T-helper 17 cell (primary cell): ENCODE data around the gene HTRA1. TPM values are rescaled to one million over a fixed set of nuclear protein-coding genes. Genes with fewer than 3 reads are reported as not detected.

Experiments
- ATAC-seq: fragments of 150-1000 bp; cut with Tn5 transposase; 2 replicates; pipeline ENCODE4 v1.10.0; 2021; ENCODE audit warnings: mild to moderate bottlenecking, moderate library complexity
- DNase-seq, 3 donors: peaks; one replicate each; pipeline versions ENCODE4 v3.0.0 to v3.0.0-alpha.2; 2020 to 2021
- H3K9me3 ChIP-seq: one replicate; pipeline ENCODE4 v1.7.0; 2013; ENCODE audit warnings: low read length, mild to moderate bottlenecking; ENCODE audit not compliant: control insufficient read depth, poor library complexity, severe bottlenecking
- H3K27ac Mint-ChIP-seq: one replicate; pipeline ENCODE4 v1.8.0; 2022; ENCODE audit warnings: mild to moderate bottlenecking, moderate library complexity, mixed read lengths
- H3K27me3 Mint-ChIP-seq: one replicate; pipeline ENCODE4 v1.8.0; 2022; ENCODE audit warnings: mixed read lengths
- H3K36me3 Mint-ChIP-seq: one replicate; pipeline ENCODE4 v1.8.0; 2022; ENCODE audit warnings: low read depth, mixed read lengths
- H3K4me1 Mint-ChIP-seq: one replicate; pipeline ENCODE4 v1.8.0; 2022; ENCODE audit warnings: mild to moderate bottlenecking, mixed read lengths
- H3K4me3 Mint-ChIP-seq: one replicate; pipeline ENCODE4 v1.8.0; 2022; ENCODE audit warnings: mild to moderate bottlenecking, moderate library complexity, mixed read lengths
- total RNA-seq, 4 donors: library from RNA in 2 of 4; stranded (reverse) in 2 of 4; gene quantifications; one replicate each; pipeline ENCODE4 v1.2.3 and lab custom pipeline; 2022 to 2026

The HTRA1 gene
- total RNA-seq, 2 donors from 2014 or later, result 0.30 to 0.55 TPM

- no peak for ATAC-seq
- no peak overlapping the region for H3K27ac Mint-ChIP-seq
Observed at GRCh38 chr10:122499012-122499411, 37.7 kb downstream of the HTRA1 start.

DNA sequence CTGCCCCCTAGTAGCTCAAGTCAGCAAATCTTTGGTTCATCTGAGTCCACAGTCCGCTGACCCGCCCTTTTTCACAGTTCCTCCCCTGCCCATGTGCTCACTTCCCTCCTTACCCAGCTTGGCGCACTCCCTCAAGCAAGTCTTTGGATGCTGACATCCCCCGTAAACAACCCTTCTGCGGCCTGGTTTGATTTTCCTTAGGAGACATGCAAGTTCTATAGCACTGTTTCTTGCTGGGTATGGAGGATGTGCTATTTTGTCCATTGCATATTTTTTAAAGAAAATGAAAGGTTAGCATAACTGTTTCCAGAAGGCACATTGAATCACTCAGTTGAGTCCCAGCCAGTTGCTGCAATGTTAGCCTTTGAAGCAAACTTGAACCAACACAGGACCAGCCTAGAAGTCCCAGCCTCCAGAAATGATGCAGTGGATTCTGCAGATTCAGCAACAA is 38.2 kb downstream of the HTRA1 start:
- Mint-ChIP-seq H3K27ac (no peak overlapping the region), H3K4me3 (no peak overlapping the region), H3K36me3 (no peaks in the 10 kb centered on the region), H3K4me1 (peaks cover 19% of the 10 kb centered on the region), H3K27me3 (no peaks in the 10 kb centered on the region)
- H3K9me3 ChIP-seq, result no peaks in the 10 kb centered on the region
- DNase-seq, result no peak
- ATAC-seq, result no peak

More at GRCh38 chr10:122499012-122499411, 37.7 kb downstream of the HTRA1 start:
- H3K36me3 Mint-ChIP-seq, result no peaks in the 10 kb centered on the region
- H3K4me1 Mint-ChIP-seq, result peaks cover 20% of the 10 kb centered on the region
- H3K27me3 Mint-ChIP-seq, result no peaks in the 10 kb centered on the region
- H3K4me3 Mint-ChIP-seq, result no peak overlapping the region
- H3K9me3 ChIP-seq, result no peaks in the 10 kb centered on the region
- no peak for DNase-seq

GRCh38 chr10:122500194-122500593 is 38.8 kb downstream of the HTRA1 start:
- no peak overlapping the region for H3K4me3 Mint-ChIP-seq
- no peaks in the 10 kb centered on the region for H3K27me3 Mint-ChIP-seq
- no peak for ATAC-seq

DNA sequence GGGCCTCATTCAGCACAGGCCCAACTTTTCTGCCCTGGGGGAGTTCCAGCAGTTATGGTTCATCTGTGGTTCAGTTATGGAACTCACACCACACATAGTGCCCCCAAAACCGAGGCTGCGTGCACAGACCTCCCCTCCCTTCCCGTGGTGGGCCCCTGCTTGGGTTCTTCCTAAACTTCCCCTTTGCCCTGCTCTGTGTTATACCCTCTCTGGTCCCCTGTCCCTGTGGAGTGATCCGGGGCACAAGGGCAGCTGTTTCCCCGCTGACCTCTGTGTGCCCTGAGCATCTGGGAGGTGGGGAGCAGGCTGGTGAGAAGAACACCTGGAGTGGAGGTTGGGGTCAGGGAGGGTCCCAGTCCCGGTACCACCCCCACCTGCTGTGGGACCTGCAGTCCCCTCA is 39.4 kb downstream of the HTRA1 start:
- no peak for DNase-seq
- Mint-ChIP-seq H3K4me1 (peaks cover 18% of the 10 kb centered on the region), H3K27me3 (no peaks in the 10 kb centered on the region), H3K4me3 (no peak overlapping the region), H3K36me3 (no peaks in the 10 kb centered on the region), H3K27ac (no peak overlapping the region)
- no peak for ATAC-seq
- no peaks in the 10 kb centered on the region for H3K9me3 ChIP-seq

More at GRCh38 chr10:122500194-122500593, 38.8 kb downstream of the HTRA1 start:
- H3K9me3 ChIP-seq, result no peaks in the 10 kb centered on the region
- Mint-ChIP-seq H3K4me1 (peaks cover 18% of the 10 kb centered on the region), H3K27ac (no peak overlapping the region), H3K36me3 (no peaks in the 10 kb centered on the region)
- DNase-seq, result no peak

DNA sequence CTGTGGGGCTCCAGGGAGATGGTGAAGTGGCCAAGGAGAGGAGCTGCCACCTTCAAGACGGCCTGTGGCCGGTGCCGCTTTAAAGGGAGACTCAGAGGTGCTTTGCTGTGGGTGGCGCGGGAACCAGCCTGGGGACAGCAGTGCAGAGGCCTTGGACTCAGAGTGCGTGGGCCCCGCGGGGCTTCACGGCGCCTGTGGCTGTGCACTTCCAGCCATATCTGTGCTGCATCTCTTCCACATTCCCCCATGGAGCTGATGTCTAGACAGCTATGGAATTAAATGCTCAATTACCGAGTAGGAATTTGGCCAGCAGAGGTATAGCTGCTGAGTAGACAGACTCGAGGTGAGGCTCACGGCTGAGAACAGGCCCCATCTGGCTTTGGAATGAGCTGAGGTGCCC is 41.7 kb downstream of the HTRA1 start:
- H3K9me3 ChIP-seq, result no peaks in the 10 kb centered on the region
- Mint-ChIP-seq H3K27ac (no peak overlapping the region), H3K27me3 (no peaks in the 10 kb centered on the region), H3K4me1 (peaks cover 9% of the 10 kb centered on the region), H3K36me3 (no peaks in the 10 kb centered on the region), H3K4me3 (no peak overlapping the region)
- ATAC-seq, result no peak
- DNase-seq, result no peak

DNA sequence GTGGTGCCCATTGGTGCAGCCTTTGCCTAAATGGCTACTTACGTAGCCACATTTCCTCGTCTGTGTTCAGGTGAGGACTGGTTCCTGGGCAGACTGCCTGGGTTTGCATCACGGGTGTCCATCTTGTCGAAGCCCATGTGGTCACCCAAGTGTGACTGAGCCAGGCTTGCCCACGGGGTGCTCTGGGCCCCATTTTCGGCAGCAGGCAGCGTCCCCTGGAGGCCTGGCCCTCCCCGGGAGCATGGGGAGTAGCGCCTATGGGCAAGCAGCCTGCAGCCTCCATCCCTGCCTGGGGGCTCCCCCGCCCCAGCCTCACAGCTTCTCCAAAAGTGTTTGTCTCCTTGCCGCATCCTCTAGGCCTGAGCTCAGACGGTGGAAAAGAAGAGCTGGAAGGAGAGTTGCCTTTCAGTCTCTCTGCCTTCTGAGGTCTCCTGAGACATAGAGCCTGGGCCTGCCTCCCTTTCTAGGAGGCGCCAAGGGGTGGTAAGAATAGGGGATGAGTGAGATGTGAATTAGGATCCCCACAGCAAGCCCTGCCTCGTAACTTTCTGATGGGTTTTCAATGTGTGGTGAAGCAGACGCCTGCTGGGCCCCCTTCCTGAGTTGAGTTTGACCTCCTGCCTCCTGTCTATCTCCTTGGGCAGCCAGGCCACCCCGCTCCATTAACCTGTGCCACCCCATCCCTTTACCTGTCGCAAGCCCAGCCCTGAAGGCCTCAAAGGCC is 42.7 kb downstream of the HTRA1 start:
- H3K27ac Mint-ChIP-seq, result no peak overlapping the region
- peaks cover 6% of the 10 kb centered on the region for H3K27me3 Mint-ChIP-seq
- no peak for DNase-seq
- ATAC-seq, result no peak
- no peaks in the 10 kb centered on the region for H3K36me3 Mint-ChIP-seq
- H3K4me3 Mint-ChIP-seq, result no peak overlapping the region
- H3K4me1 Mint-ChIP-seq, result peaks cover 7% of the 10 kb centered on the region
- no peaks in the 10 kb centered on the region for H3K9me3 ChIP-seq

DNA sequence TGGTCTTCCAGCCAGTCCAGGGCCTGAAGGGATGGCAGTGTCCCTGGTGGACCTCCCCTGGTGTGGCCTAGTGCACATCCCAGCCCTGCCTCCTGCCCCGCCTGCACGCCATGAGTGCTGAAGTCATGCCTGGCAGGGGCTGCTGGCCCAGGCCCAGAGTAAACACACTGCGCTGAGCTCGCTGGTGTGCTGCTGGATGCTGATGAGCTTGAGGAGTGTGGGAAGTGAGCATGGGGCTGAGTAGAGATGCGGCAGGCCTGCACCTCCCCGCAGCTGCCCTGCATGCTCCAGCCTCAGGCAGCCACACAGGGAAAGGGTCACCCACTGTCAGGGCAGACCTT is 43.2 kb downstream of the HTRA1 start:
- H3K36me3 Mint-ChIP-seq, result no peaks in the 10 kb centered on the region
- no peak overlapping the region for H3K27ac Mint-ChIP-seq
- no peak overlapping the region for H3K4me3 Mint-ChIP-seq
- no peak for ATAC-seq
- H3K9me3 ChIP-seq, result no peaks in the 10 kb centered on the region
- DNase-seq, result no peak
- peaks cover 5% of the 10 kb centered on the region for H3K4me1 Mint-ChIP-seq
- H3K27me3 Mint-ChIP-seq, result peaks cover 7% of the 10 kb centered on the region

GRCh38 chr10:122505011-122505410 is 43.7 kb downstream of the HTRA1 start:
- ATAC-seq, result no peak
- Mint-ChIP-seq H3K36me3 (no peaks in the 10 kb centered on the region), H3K4me1 (peaks cover 5% of the 10 kb centered on the region), H3K4me3 (peak overlapping the region; percentile 41), H3K27ac (no peak overlapping the region), H3K27me3 (peaks cover 7% of the 10 kb centered on the region)
- H3K9me3 ChIP-seq, result no peaks in the 10 kb centered on the region
- DNase-seq, result no peak

- peaks cover 7% of the 10 kb centered on the region for H3K4me1 Mint-ChIP-seq
- ATAC-seq, result no peak
Observed at GRCh38 chr10:122505885-122506645, 44.7 kb downstream of the HTRA1 start.

DNA sequence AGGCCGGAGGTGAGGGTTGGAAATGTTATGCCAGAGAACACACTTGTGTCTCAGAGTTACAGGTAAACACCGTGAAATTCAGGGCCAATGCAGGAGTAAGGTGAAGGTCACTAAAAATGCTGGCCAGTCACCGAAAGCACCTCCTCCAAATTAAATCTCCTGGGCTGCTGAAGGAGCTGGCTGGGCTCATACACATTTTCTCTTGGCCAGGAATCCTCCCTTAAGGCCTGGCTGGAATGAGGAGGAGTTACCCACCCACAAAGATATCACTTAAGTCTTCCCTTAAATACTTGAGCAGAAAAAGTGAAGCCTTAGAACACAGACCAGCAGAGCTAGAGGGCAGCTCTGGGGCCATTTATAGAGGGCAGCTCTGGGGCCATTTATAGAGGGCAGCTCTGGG is 46.3 kb downstream of the HTRA1 start:
- H3K9me3 ChIP-seq, result no peaks in the 10 kb centered on the region
- no peak overlapping the region for H3K27ac Mint-ChIP-seq

More at GRCh38 chr10:122505885-122506645, 44.7 kb downstream of the HTRA1 start:
- Mint-ChIP-seq H3K27ac (no peak overlapping the region), H3K36me3 (no peaks in the 10 kb centered on the region), H3K4me3 (no peak overlapping the region), H3K27me3 (peaks cover 7% of the 10 kb centered on the region)
- no peaks in the 10 kb centered on the region for H3K9me3 ChIP-seq
- no peak for DNase-seq

DNA sequence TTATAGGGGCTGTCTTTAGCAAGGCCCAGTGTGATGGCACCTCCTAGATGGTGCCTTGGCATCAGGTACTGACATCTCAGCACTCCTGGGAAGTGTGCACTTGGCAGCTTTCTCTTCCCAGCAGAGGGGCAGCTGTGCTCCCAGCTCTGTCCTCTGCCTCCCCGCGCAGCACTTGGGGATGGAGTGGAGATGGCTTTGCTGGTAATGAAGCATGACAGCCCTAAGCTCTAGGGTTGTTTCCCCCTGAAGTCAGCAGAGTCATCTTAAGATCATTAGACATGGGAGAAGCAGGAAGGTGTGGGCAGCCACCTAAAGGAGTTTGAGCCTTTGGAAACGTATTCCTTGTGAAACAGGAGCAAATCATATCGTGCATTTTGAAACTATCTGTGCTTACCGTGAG is 46.7 kb downstream of the HTRA1 start:
- H3K4me3 Mint-ChIP-seq, result no peak overlapping the region
- ATAC-seq, result no peak
- DNase-seq, result no peak

More for the DNA sequence above, 46.3 kb downstream of the HTRA1 start:
- H3K4me3 Mint-ChIP-seq, result no peak overlapping the region
- no peak for ATAC-seq
- no peak for DNase-seq
- H3K27me3 Mint-ChIP-seq, result peaks cover 7% of the 10 kb centered on the region
- H3K36me3 Mint-ChIP-seq, result no peaks in the 10 kb centered on the region
- H3K4me1 Mint-ChIP-seq, result peaks cover 9% of the 10 kb centered on the region

DNA sequence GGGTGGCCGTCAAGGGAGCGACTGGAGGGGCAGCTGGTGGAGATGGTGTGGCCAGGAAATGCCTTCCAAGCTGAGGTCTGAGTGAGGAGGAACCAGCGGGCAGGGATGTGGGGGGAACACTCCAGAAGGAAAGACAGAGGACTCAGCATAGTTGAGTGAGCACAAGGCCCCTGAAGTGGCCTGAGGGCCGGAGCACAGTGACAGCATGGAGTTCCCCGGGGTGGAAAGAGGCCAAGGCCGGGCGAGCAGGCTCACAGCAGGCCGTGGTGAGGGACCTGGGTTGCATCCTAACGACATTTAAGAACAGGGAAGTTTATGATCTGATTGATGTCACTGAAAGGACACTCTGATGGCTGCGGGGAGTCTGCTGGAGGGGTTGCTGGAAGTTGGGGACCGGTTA is 48.0 kb downstream of the HTRA1 start:
- no peaks in the 10 kb centered on the region for H3K9me3 ChIP-seq
- Mint-ChIP-seq H3K36me3 (no peaks in the 10 kb centered on the region), H3K4me1 (peaks cover 10% of the 10 kb centered on the region), H3K27me3 (peaks cover 7% of the 10 kb centered on the region), H3K4me3 (no peak overlapping the region), H3K27ac (no peak overlapping the region)
- no peak for DNase-seq
- no peak for ATAC-seq

More for the DNA sequence above, 46.7 kb downstream of the HTRA1 start:
- H3K27me3 Mint-ChIP-seq, result peaks cover 7% of the 10 kb centered on the region
- H3K9me3 ChIP-seq, result no peaks in the 10 kb centered on the region
- H3K27ac Mint-ChIP-seq, result no peak overlapping the region
- no peaks in the 10 kb centered on the region for H3K36me3 Mint-ChIP-seq
- H3K4me1 Mint-ChIP-seq, result peaks cover 9% of the 10 kb centered on the region

DNA sequence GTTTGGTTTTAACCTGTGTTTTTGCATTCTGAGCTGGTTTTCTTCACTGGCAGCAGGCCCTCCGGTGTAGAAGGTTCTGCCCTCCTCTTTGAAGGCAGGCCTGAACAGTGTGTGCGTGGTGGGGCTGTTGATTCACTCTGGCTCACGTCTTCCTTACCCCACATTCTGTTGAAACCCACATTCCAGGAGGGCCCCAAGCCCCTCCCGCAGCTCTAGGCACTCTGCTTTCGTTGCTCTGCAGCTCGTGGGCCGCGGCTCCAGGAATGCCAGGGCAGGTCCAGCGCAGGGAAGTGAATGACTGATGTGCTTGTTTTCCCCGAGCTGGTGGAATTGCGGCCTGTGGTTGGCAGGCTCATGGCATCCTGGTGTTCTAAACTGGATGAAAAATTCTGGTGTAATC is 49.0 kb downstream of the HTRA1 start:
- no peaks in the 10 kb centered on the region for H3K9me3 ChIP-seq
- Mint-ChIP-seq H3K27ac (no peak overlapping the region), H3K27me3 (peaks cover 7% of the 10 kb centered on the region), H3K36me3 (no peaks in the 10 kb centered on the region), H3K4me3 (no peak overlapping the region), H3K4me1 (peaks cover 19% of the 10 kb centered on the region)
- ATAC-seq (no peak), DNase-seq (no peak)
